BLaER1 treated with 17β-estradiol and CSF1 and Interleukin-3, amounts not matched to agents 10 nM and 100 nM (cell line): ENCODE data around the gene MRO.

Experiments
- H3K27ac ChIP-seq, 11 experiments: shearing (Covaris generic); formaldehyde crosslinking; 2 replicates each; pipeline ENCODE4 v1.8.1; 2022
- H3K27me3 ChIP-seq, 11 experiments: shearing (Covaris generic); formaldehyde crosslinking; 2 replicates each; pipeline ENCODE4 v1.8.1; 2022
- H3K36me3 ChIP-seq, 11 experiments: shearing (Covaris generic); formaldehyde crosslinking; 2 replicates each; pipeline ENCODE4 v1.8.1; 2022
- H3K4me1 ChIP-seq, 10 experiments: shearing (Covaris generic); formaldehyde crosslinking; 2 replicates each; pipeline ENCODE4 v1.8.1; 2022
- H3K4me2 ChIP-seq, 11 experiments: shearing (Covaris generic); formaldehyde crosslinking; 2 replicates each; pipeline ENCODE4 v1.8.1; 2022
- H3K4me3 ChIP-seq, 10 experiments: shearing (Covaris generic); formaldehyde crosslinking; 2 replicates each; pipeline ENCODE4 v1.8.1; 2022
- H3K9ac ChIP-seq, 11 experiments: shearing (Covaris generic); formaldehyde crosslinking; 2 replicates each; pipeline ENCODE4 v1.8.1; 2022
- H3K9me3 ChIP-seq, 11 experiments: shearing (Covaris generic); formaldehyde crosslinking; replicated peaks in 1 of 11; 2 replicates each; pipeline ENCODE4 v1.8.1; 2022
- H4K20me1 ChIP-seq, 11 experiments: shearing (Covaris generic); formaldehyde crosslinking; 2 replicates each; pipeline ENCODE4 v1.8.1; 2022
- Cebpa-rat ChIP-seq, 11 experiments: shearing (Covaris generic); IDR thresholded peaks; 2 replicates each; pipeline ENCODE4 v1.8.1; 2022

MRO gene

DNA sequence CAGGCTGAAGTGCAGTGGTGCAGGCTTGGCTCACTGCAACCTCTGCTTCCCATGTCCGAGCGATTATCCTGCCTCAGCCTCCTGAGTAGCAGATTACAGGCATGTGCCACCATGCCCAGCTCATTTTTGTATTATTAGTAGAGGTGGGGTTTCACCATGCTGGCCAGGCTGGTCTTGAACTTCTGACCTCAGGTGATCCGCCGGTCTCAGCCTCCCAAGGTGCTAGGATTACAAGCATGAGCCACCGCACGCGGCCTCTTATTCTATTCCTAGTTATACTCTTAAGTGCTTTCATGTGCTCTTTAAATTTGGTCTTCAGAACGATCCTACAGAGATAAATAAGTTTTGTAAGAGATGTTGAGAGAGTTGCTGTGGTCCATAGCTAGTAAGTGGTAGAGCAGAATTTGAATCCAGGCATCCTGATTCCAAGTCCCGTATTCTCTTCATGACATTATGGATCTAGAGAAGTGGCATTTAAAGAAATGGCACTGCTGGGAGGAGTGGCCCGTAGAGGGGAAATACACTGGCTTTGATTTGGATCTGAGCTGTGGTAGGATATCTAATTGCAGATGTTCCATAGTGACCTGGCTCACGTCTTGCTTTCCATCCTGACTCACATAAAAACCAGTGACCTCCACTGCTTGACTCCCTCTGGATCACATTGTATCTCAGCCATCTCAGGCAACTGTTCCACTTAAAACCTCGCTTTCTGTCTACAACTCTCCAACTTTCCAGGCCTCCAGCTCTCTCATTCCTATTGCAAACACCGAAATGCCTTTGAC, 36.4 kb upstream of the MRO start:
- no peak for TF ChIP-seq Cebpa-rat (IDR thresholded peaks at IDR 0.05)
- H3K9me3 ChIP-seq: no peaks in the 10 kb centered on the region
- no peaks in the 10 kb centered on the region for H3K27me3 ChIP-seq
- H3K27ac ChIP-seq: no peak overlapping the region
- H3K9ac ChIP-seq: no peak overlapping the region
- H3K4me3 ChIP-seq: no peak overlapping the region
- H3K4me2 ChIP-seq: peak overlapping the region in 2 of 11 experiments; percentile 8 to 24; a peak in 2 of 22 replicates
- no peaks in the 10 kb centered on the region for H3K36me3 ChIP-seq
- no peaks in the 10 kb centered on the region for H4K20me1 ChIP-seq
- H3K4me1 ChIP-seq: peaks cover 0 to 49% (median 0%) of the 10 kb centered on the region in 10 experiments; a peak in 7 of 20 replicates

DNA sequence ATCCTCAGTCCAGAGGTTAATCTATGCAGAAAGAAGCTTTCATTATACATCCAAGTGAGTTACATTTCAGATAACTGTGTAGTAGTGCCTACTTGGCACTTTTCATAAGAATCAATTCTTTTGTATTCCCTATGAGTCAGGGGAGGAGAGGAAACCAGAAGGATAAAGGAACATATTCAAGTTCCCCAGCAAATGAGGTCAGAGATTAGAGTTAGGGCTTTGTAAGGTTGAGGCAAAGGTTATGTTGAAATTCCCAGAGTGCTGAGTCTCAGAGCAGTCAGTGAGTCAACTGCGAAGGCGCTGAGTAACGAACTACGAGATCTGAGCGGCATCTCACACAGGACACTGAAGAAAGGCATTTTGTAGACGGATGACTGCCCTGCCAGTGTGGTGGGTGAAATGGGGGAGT, 34.1 kb upstream of the MRO start:
- H3K9me3 ChIP-seq: no peaks in the 10 kb centered on the region
- H3K9ac ChIP-seq: no peak overlapping the region
- peaks cover 0 to 68% (median 0%) of the 10 kb centered on the region in 10 experiments; a peak in 7 of 20 replicates for H3K4me1 ChIP-seq
- H3K4me2 ChIP-seq: peak overlapping the region in 3 of 11 experiments; percentile 33 to 63 (median 43); a peak in 6 of 22 replicates
- no peak overlapping the region; a peak in 1 of 22 replicates for H3K27ac ChIP-seq
- no peak for TF ChIP-seq Cebpa-rat (IDR thresholded peaks at IDR 0.05)
- H4K20me1 ChIP-seq: no peaks in the 10 kb centered on the region
- no peaks in the 10 kb centered on the region for H3K36me3 ChIP-seq
- no peak overlapping the region for H3K4me3 ChIP-seq
- no peaks in the 10 kb centered on the region for H3K27me3 ChIP-seq

DNA sequence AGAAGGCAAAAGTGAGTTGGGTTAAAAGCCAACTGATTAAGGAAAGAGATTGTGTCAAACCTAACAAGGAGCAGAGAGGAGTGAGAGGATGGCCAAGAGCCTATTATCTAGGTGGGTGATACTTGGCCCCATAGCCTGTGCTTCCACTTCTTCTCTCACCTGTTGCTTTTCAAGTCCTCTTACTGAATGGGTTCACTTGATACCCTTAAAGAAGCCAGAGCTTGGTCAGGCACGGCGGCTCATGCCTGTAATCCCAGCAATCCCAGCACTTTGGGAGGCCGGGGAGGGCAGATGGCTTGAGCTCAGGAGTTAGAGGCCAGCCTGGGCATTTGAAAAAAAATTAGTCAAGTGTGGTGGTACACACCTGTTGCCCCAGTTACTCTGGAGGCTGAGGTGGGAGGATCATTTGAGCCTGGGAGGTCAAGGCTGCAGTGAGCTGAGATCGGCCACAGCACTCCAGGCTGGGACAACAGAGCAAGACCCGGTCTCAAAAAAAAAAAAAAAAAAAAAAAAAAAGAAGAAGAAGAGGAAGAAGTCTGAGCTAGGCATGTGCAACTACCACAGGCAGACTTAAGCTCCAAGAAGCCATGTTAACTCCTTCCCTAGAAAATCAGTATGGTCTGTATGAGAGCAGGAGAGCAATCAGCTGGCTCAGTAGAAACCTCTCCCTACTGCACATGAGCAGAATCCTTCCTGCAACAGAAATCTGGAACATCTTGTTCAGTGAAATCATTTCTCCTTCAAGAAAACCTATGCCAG, 30.7 kb upstream of the MRO start:
- H3K36me3 ChIP-seq: no peaks in the 10 kb centered on the region
- H3K4me3 ChIP-seq: no peak overlapping the region
- TF ChIP-seq Cebpa-rat (IDR thresholded peaks at IDR 0.05): no peak
- H3K9ac ChIP-seq: no peak overlapping the region
- H3K27me3 ChIP-seq: no peaks in the 10 kb centered on the region
- H4K20me1 ChIP-seq: no peaks in the 10 kb centered on the region
- no peak overlapping the region for H3K27ac ChIP-seq
- peak overlapping the region in 2 of 11 experiments; percentile 55 to 67; a peak in 4 of 22 replicates for H3K4me2 ChIP-seq
- no peaks in the 10 kb centered on the region for H3K9me3 ChIP-seq
- H3K4me1 ChIP-seq: peaks cover 0 to 78% (median 0%) of the 10 kb centered on the region in 10 experiments; a peak in 6 of 20 replicates

DNA sequence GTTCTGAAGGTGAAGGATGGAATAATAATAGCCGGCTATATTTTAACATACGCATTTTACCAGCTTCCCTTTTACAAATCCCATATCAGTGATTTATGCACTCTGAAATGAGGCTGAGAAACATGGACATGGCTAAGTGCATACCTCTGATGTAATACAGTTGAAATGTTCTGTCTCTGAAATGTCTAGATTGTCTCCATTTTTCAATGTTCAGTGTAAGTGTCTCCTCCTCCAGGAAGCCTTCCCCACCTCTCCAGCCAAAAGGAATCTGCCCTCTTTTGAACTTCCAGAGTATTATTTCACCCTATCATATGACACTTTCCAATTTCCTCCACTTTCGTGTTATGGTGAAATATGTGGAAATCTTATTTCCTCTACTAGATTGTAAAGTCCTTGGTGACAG, 29.6 kb upstream of the MRO start:
- peak overlapping the region in 3 of 11 experiments; percentile 0 to 67 (median 55); a peak in 5 of 22 replicates for H3K4me2 ChIP-seq
- no peaks in the 10 kb centered on the region for H3K27me3 ChIP-seq
- H3K4me3 ChIP-seq: no peak overlapping the region
- peaks cover 0 to 71% (median 0%) of the 10 kb centered on the region in 10 experiments; a peak in 6 of 20 replicates for H3K4me1 ChIP-seq
- 0 out of 22 replicates have a peak overlapping the region, but pooled peaks of 1 of the 11 experiments have one; percentile 3 for H3K27ac ChIP-seq
- H3K36me3 ChIP-seq: no peaks in the 10 kb centered on the region
- TF ChIP-seq Cebpa-rat (IDR thresholded peaks at IDR 0.05): no peak
- no peaks in the 10 kb centered on the region for H4K20me1 ChIP-seq
- no peak overlapping the region for H3K9ac ChIP-seq
- H3K9me3 ChIP-seq: no peaks in the 10 kb centered on the region

DNA sequence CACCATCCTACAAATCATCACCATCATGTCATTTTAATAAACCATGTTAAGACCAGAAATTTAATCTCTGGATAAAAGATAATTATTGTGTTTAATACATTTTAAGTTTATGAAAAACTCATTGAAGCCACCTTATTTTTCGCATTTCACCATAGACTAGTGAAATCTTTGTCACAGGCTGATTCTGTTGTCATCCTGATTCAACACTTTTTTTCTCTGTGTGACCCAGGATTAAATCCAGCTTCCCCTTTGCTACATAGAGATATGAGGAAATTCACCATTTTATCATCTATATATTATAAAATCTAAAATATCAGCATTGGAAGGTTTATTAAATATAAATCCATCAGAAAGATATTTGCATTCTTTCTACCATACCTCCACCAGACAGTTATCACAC, 29.2 kb upstream of the MRO start:
- Histone ChIP-seq H3K36me3 (no peaks in the 10 kb centered on the region), H3K27ac (peak overlapping the region in 2 of 11 experiments; percentile 35 to 51; a peak in 2 of 22 replicates), H3K9ac (no peak overlapping the region; a peak in 1 of 22 replicates), H3K27me3 (no peaks in the 10 kb centered on the region), H3K4me1 (peaks cover 0 to 68% (median 0%) of the 10 kb centered on the region in 10 experiments; a peak in 6 of 20 replicates), H3K9me3 (no peaks in the 10 kb centered on the region), H3K4me3 (no peak overlapping the region), H3K4me2 (peak overlapping the region in 3 of 11 experiments; percentile 0 to 72 (median 67); a peak in 5 of 22 replicates), H4K20me1 (no peaks in the 10 kb centered on the region)
- TF ChIP-seq Cebpa-rat (IDR thresholded peaks at IDR 0.05): no peak

GRCh38 chr18:50848061-50848551, 28.3 kb upstream of the MRO start:
- no peaks in the 10 kb centered on the region for H3K36me3 ChIP-seq
- H4K20me1 ChIP-seq: no peaks in the 10 kb centered on the region
- no peak overlapping the region for H3K4me3 ChIP-seq
- H3K4me2 ChIP-seq: peak overlapping the region in 2 of 11 experiments; percentile 67 to 72; a peak in 5 of 22 replicates
- no peaks in the 10 kb centered on the region for H3K27me3 ChIP-seq
- no peaks in the 10 kb centered on the region for H3K9me3 ChIP-seq
- TF ChIP-seq Cebpa-rat (IDR thresholded peaks at IDR 0.05): no peak
- peaks cover 0 to 68% (median 0%) of the 10 kb centered on the region in 10 experiments; a peak in 6 of 20 replicates for H3K4me1 ChIP-seq
- no peak overlapping the region for H3K9ac ChIP-seq
- H3K27ac ChIP-seq: peak overlapping the region in 2 of 11 experiments; percentile 35 to 51; a peak in 2 of 22 replicates

- Histone ChIP-seq H3K4me1 (peaks cover 0 to 68% (median 0%) of the 10 kb centered on the region in 10 experiments; a peak in 6 of 20 replicates), H3K36me3 (no peaks in the 10 kb centered on the region), H3K27ac (no peak overlapping the region), H3K9me3 (no peaks in the 10 kb centered on the region), H4K20me1 (no peaks in the 10 kb centered on the region), H3K4me2 (peak overlapping the region in 2 of 11 experiments; percentile 18; a peak in 2 of 22 replicates), H3K9ac (no peak overlapping the region), H3K27me3 (no peaks in the 10 kb centered on the region), H3K4me3 (no peak overlapping the region)
- no peak for TF ChIP-seq Cebpa-rat (IDR thresholded peaks at IDR 0.05)
These were observed 27.4 kb upstream of the MRO start for GRCh38 chr18:50847192-50847591.

DNA sequence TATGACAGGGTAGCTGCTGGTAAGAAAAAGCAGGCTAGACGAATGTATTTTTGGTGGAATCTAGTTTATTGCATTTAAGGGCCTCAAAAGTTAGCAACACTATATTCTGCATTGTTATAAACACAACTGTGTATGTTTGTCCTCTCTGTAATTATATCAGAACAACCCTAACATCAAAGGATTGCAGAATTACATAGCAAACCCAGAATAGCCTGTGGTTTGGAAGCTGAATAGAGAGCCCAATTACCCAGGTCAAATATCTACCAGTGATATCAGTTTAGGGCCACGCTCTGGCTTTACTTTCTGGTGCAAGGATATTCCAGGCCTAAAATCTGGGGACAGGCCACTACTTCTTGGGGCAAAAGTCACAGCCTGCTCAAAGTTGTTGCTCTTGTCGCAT, 25.1 kb upstream of the MRO start:
- no peaks in the 10 kb centered on the region for H3K36me3 ChIP-seq
- H3K9ac ChIP-seq: no peak overlapping the region
- H3K27ac ChIP-seq: no peak overlapping the region
- no peaks in the 10 kb centered on the region for H4K20me1 ChIP-seq
- H3K4me3 ChIP-seq: no peak overlapping the region
- H3K4me1 ChIP-seq: peaks cover 0 to 65% (median 0%) of the 10 kb centered on the region in 10 experiments; a peak in 6 of 20 replicates
- no peak for TF ChIP-seq Cebpa-rat (IDR thresholded peaks at IDR 0.05)
- H3K27me3 ChIP-seq: peaks cover 0 to 5% (median 0%) of the 10 kb centered on the region in 11 experiments; a peak in 1 of 22 replicates
- H3K9me3 ChIP-seq: no peaks in the 10 kb centered on the region
- no peak overlapping the region for H3K4me2 ChIP-seq

DNA sequence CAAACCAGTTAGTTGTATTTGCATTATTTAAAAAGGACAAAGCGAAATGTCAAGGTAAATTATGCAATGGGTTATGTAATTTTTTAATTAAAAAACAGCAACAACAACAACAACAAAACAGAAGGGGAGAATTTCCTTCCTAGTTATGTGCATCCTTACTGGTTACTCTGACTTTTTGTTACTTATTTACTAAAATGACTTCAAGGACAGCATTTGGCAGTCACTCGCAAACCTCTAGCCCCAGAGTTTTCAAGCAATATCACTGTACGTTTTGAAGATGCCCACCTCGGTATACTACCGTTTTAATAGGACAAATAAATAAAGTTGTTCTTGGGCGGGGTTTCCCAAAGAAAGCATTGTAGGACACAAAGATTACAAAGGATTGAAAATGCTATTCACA, 24.7 kb upstream of the MRO start:
- Histone ChIP-seq H3K36me3 (no peaks in the 10 kb centered on the region), H3K4me1 (peaks cover 0 to 63% (median 0%) of the 10 kb centered on the region in 10 experiments; a peak in 6 of 20 replicates)

More for the DNA sequence above, 24.7 kb upstream of the MRO start:
- Histone ChIP-seq H3K27me3 (peaks cover 0 to 8% (median 0%) of the 10 kb centered on the region in 11 experiments; a peak in 1 of 22 replicates), H3K4me3 (no peak overlapping the region), H3K4me2 (no peak overlapping the region), H3K9me3 (no peaks in the 10 kb centered on the region), H3K9ac (no peak overlapping the region), H3K27ac (no peak overlapping the region), H4K20me1 (no peaks in the 10 kb centered on the region)
- TF ChIP-seq Cebpa-rat (IDR thresholded peaks at IDR 0.05): no peak
